Tibial nerve (tissue), 4 donors: ENCODE data around the gene MAPK8IP1. TPM values are rescaled to one million over a fixed set of nuclear protein-coding genes. Genes with fewer than 3 reads are reported as not detected.

Source experiments
- DNase-seq, 2 donors: peaks; one replicate each; pipeline ENCODE4 v3.0.0-alpha.2; 2019; ENCODE audit warnings: low spot score in 2 of 2
- H3K27ac ChIP-seq, 4 donors: fragments of 200-600 bp; sonication (generic) in 3 of 4; one replicate each; pipeline ENCODE4 v1.5.1; 2017 to 2019; ENCODE audit warnings: mild to moderate bottlenecking in 1 of 4
- H3K27me3 ChIP-seq, 2 donors: fragments of 200-600 bp; sonication (generic) in 1 of 2; one replicate each; pipeline versions ENCODE4 v1.5.1 to v1.6.0; 2017 to 2019
- H3K36me3 ChIP-seq, 3 donors: fragments of 200-600 bp; sonication (generic); one replicate each; pipeline ENCODE4 v1.5.1; 2018 to 2019
- H3K4me1 ChIP-seq, 4 donors: fragments of 200-600 bp; sonication (generic) in 3 of 4; one replicate each; pipeline ENCODE4 v1.5.1; 2017 to 2019
- H3K4me3 ChIP-seq, 4 donors: fragments of 200-600 bp; sonication (generic) in 3 of 4; one replicate each; pipeline ENCODE4 v1.5.1; 2017 to 2019; ENCODE audit warnings: mild to moderate bottlenecking in 1 of 4, moderate library complexity in 1 of 4
- H3K9me3 ChIP-seq, 4 donors: fragments of 200-600 bp; sonication (generic) in 3 of 4; one replicate each; pipeline ENCODE4 v1.5.1; 2017 to 2019
- EP300 ChIP-seq, 2 donors: sonication (generic); formaldehyde crosslinking; IDR thresholded peaks; one replicate each; pipeline ENCODE4 v1.6.1; 2017; ENCODE audit warnings: antibody characterized with exemption in 2 of 2, mild to moderate bottlenecking in 1 of 2
- POLR2A ChIP-seq, 2 donors: fragments of 450-650 bp; IDR thresholded peaks; one replicate each; pipeline ENCODE4 v1.6.1; 2017; ENCODE audit warnings: antibody characterized with exemption in 2 of 2, mild to moderate bottlenecking in 2 of 2, moderate library complexity in 2 of 2
- WGBS, 2 donors: methylation state at CpG; one replicate each; pipeline ENCODE4 v1.1.5; 2018; 5-methylcytosine and 5-hydroxymethylcytosine counted together
- total RNA-seq, 4 donors: library from RNA; depleted of rRNA; stranded (reverse); fragments of >200 nt; gene quantifications; one replicate each; pipeline ENCODE4 v1.1.0, GENCODE V29; 2016
- TF ChIP-seq, protein P1 (sequence below), 5 experiments: fragments of 200-600 bp in 3 of 5; fragments of 450-650 bp in 2 of 5; sonication (generic) in 3 of 5; IDR thresholded peaks; one replicate each; pipeline ENCODE4 v1.5.1; 2016 to 2019; ENCODE audit warnings: antibody characterized with exemption in 5 of 5, mild to moderate bottlenecking in 3 of 5, moderate library complexity in 2 of 5

Gene MAPK8IP1
- total RNA-seq, 4 donors from 2014 or later = 165 to 298 (median 230) TPM

GRCh38 chr11:45850446-45850845 is 35.0 kb upstream of the MAPK8IP1 start:
- Histone ChIP-seq H3K4me1 (peaks cover 0 to 85% (median 55%) of the 10 kb centered on the region in 4 donors), H3K27ac (peak overlapping the region in 2 of 4 donors; percentile 95 to 99), H3K36me3 (no peaks in the 10 kb centered on the region), H3K9me3 (no peaks in the 10 kb centered on the region), H3K27me3 (no peaks in the 10 kb centered on the region), H3K4me3 (no peak overlapping the region)
- WGBS, 2 donors = 58 to 59% methylated on average over 2 of the region's 2 CpGs
- TF ChIP-seq, protein P1, sequence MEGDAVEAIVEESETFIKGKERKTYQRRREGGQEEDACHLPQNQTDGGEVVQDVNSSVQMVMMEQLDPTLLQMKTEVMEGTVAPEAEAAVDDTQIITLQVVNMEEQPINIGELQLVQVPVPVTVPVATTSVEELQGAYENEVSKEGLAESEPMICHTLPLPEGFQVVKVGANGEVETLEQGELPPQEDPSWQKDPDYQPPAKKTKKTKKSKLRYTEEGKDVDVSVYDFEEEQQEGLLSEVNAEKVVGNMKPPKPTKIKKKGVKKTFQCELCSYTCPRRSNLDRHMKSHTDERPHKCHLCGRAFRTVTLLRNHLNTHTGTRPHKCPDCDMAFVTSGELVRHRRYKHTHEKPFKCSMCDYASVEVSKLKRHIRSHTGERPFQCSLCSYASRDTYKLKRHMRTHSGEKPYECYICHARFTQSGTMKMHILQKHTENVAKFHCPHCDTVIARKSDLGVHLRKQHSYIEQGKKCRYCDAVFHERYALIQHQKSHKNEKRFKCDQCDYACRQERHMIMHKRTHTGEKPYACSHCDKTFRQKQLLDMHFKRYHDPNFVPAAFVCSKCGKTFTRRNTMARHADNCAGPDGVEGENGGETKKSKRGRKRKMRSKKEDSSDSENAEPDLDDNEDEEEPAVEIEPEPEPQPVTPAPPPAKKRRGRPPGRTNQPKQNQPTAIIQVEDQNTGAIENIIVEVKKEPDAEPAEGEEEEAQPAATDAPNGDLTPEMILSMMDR (IDR thresholded peaks at IDR 0.05) = no peak
- TF ChIP-seq POLR2A (IDR thresholded peaks at IDR 0.05) (no peak), EP300 (IDR thresholded peaks at IDR 0.05) (no peak)
- DNase-seq = no peak

GRCh38 chr11:45851228-45851627 is 34.2 kb upstream of the MAPK8IP1 start:
- TF ChIP-seq POLR2A (IDR thresholded peaks at IDR 0.05) (no peak), EP300 (IDR thresholded peaks at IDR 0.05) (no peak)
- TF ChIP-seq, protein P1 (IDR thresholded peaks at IDR 0.05) = no peak
- Histone ChIP-seq H3K4me1 (peaks cover 0 to 90% (median 61%) of the 10 kb centered on the region in 4 donors), H3K9me3 (no peaks in the 10 kb centered on the region), H3K27me3 (no peaks in the 10 kb centered on the region), H3K27ac (peak overlapping the region in 3 of 4 donors; percentile 14 to 99 (median 95)), H3K4me3 (no peak overlapping the region), H3K36me3 (no peaks in the 10 kb centered on the region)
- DNase-seq = no peak
- 60 to 63% methylated on average over 2 of the region's 2 CpGs for WGBS, 2 donors

GRCh38 chr11:45852018-45852711 is 33.3 kb upstream of the MAPK8IP1 start:
- H3K27ac ChIP-seq = peak overlapping the region; percentile 11 to 99 (median 68)
- no peaks in the 10 kb centered on the region for H3K27me3 ChIP-seq
- peaks cover 0 to 5% (median 0%) of the 10 kb centered on the region in 3 donors for H3K36me3 ChIP-seq
- DNase-seq = no peak
- 43 to 51% methylated on average over 4 of the region's 4 CpGs for WGBS, 2 donors
- no peak overlapping the region for H3K4me3 ChIP-seq
- peaks cover 0 to 92% (median 67%) of the 10 kb centered on the region in 4 donors for H3K4me1 ChIP-seq
- TF ChIP-seq EP300 (IDR thresholded peaks at IDR 0.05) (peak in 1 of 2 donors; percentile 33), POLR2A (IDR thresholded peaks at IDR 0.05) (no peak)
- H3K9me3 ChIP-seq = no peaks in the 10 kb centered on the region

- no peaks in the 10 kb centered on the region for H3K9me3 ChIP-seq
- H3K27ac ChIP-seq = peak overlapping the region in 2 of 4 donors; percentile 95 to 99
- 22 to 36% methylated on average over 1 of the region's 1 CpG for WGBS, 2 donors
- peaks cover 5 to 98% (median 73%) of the 10 kb centered on the region in 4 donors for H3K4me1 ChIP-seq
- H3K36me3 ChIP-seq = peaks cover 0 to 6% (median 0%) of the 10 kb centered on the region in 3 donors
- TF ChIP-seq EP300 (IDR thresholded peaks at IDR 0.05) = no peak
- TF ChIP-seq, protein P1 (IDR thresholded peaks at IDR 0.05) = no peak
- no peak for TF ChIP-seq POLR2A (IDR thresholded peaks at IDR 0.05)
- H3K27me3 ChIP-seq = no peaks in the 10 kb centered on the region
- DNase-seq = no peak
- H3K4me3 ChIP-seq = no peak overlapping the region
Observed at GRCh38 chr11:45852712-45853101, 32.7 kb upstream of the MAPK8IP1 start.

- WGBS, 2 donors = 61 to 69% methylated on average over 7 of the region's 7 CpGs
- Histone ChIP-seq H3K27ac (peak overlapping the region; percentile 24 to 99 (median 67)), H3K4me1 (peaks cover 5 to 100% (median 80%) of the 10 kb centered on the region in 4 donors)
Observed at GRCh38 chr11:45853332-45854219, 31.9 kb upstream of the MAPK8IP1 start.

More at GRCh38 chr11:45853332-45854219, 31.9 kb upstream of the MAPK8IP1 start:
- Histone ChIP-seq H3K36me3 (peaks cover 0 to 6% (median 0%) of the 10 kb centered on the region in 3 donors), H3K27me3 (no peaks in the 10 kb centered on the region), H3K4me3 (no peak overlapping the region), H3K9me3 (no peaks in the 10 kb centered on the region)
- TF ChIP-seq, protein P1 (IDR thresholded peaks at IDR 0.05) = no peak
- TF ChIP-seq POLR2A (IDR thresholded peaks at IDR 0.05) = peak in 1 of 2 donors; percentile 28
- TF ChIP-seq EP300 (IDR thresholded peaks at IDR 0.05) = peak; percentile 40 to 68
- no peak for DNase-seq
